Measurements from ENCODE around the gene MLLT1.

GRCh38 chr19:6287269-6287885, 7.6 kb upstream of the MLLT1 start:
- TF ChIP-seq CTCF (IDR thresholded peaks at IDR 0.05) (no peak), POLR2A (IDR thresholded peaks at IDR 0.05) (no peak)

Measured in lower leg skin (tissue), 3 donors.